ENCODE measurements around the gene SLC25A12.

DNA sequence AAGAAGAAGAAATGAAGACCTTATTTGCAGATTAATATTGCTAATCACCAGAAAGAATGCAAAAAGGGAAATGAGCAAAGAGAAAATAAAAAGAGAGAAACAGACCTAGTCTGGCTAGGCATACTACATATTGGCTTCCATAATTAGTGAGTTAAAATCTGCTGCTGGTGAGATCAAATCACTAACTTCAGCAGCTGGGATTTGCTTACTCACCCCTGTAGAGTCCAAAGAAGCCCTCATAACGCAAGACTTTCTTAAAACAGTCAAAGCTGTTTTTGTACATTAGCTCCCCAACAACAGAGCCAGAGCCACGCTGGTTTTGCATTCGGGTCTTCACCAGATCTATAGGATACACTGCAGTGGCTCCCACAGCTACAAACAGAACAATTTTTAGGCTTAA is 80.9 kb downstream of the SLC25A12 start:
- TF ChIP-seq SP1 (IDR thresholded peaks at IDR 0.05) (no peak), FOXK2 (IDR thresholded peaks at IDR 0.05) (no peak), SUZ12 (IDR thresholded peaks at IDR 0.05) (no peak), BHLHE40 (IDR thresholded peaks at IDR 0.05; ENCODE audit: borderline replicate concordance) (no peak), LEF1 (IDR thresholded peaks at IDR 0.05; ENCODE audit: borderline replicate concordance) (no peak), HDGF (IDR thresholded peaks at IDR 0.05; ENCODE audit: borderline replicate concordance) (no peak), FOXA1 (IDR thresholded peaks at IDR 0.05) (no peak), TARDBP (IDR thresholded peaks at IDR 0.05) (no peak), FOXM1 (IDR thresholded peaks at IDR 0.05; ENCODE audit: borderline replicate concordance) (no peak), NFRKB (IDR thresholded peaks at IDR 0.05) (no peak), ELF4 (IDR thresholded peaks at IDR 0.05) (no peak)
- TF ChIP-seq, protein P1, sequence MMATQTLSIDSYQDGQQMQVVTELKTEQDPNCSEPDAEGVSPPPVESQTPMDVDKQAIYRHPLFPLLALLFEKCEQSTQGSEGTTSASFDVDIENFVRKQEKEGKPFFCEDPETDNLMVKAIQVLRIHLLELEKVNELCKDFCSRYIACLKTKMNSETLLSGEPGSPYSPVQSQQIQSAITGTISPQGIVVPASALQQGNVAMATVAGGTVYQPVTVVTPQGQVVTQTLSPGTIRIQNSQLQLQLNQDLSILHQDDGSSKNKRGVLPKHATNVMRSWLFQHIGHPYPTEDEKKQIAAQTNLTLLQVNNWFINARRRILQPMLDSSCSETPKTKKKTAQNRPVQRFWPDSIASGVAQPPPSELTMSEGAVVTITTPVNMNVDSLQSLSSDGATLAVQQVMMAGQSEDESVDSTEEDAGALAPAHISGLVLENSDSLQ (IDR thresholded peaks at IDR 0.05) = no peak

Data from HEK293T (cell line).